Heart left ventricle (tissue), 16 donors: ENCODE measurements around the gene N4BP2L1. TPM values are rescaled to one million over a fixed set of nuclear protein-coding genes. Genes with fewer than 3 reads are reported as not detected.
A peak's percentile ranks its signal among the peaks of the same experiment; 100 is the strongest.

ENCODE experiments used
- ATAC-seq, 4 donors: fragments of 200-7000 bp; cut with Tn5 transposase; one replicate each; pipeline ENCODE4 v1.9.1; 2020 to 2022; ENCODE audit warnings: moderate library complexity in 4 of 4, mild to moderate bottlenecking in 3 of 4, moderate number of reproducible peaks in 1 of 4
- DNase-seq, 5 donors: peaks; one replicate each; pipeline ENCODE4 v3.0.0-alpha.2; 2020
- H3K27ac ChIP-seq, 12 donors: fragments of 200-600 bp; sonication (generic) in 4 of 12; one replicate each; pipeline versions ENCODE4 v1.5.0 to v1.8.0; 2016 to 2022; ENCODE audit warnings: mild to moderate bottlenecking in 2 of 12
- H3K27me3 ChIP-seq, 9 donors: fragments of 200-600 bp; sonication (generic) in 2 of 9; one replicate each; pipeline versions ENCODE4 v1.5.1 to v1.8.0; 2016 to 2022; ENCODE audit warnings: mild to moderate bottlenecking in 3 of 9
- H3K36me3 ChIP-seq, 9 donors: fragments of 200-600 bp; sonication (generic) in 2 of 9; one replicate each; pipeline versions ENCODE4 v1.5.0 to v1.8.0; 2018 to 2022; ENCODE audit warnings: mild to moderate bottlenecking in 2 of 9
- H3K4me1 ChIP-seq, 12 donors: fragments of 200-600 bp; sonication (generic) in 4 of 12; one replicate each; pipeline versions ENCODE4 v1.5.0 to v1.8.0; 2016 to 2022; ENCODE audit warnings: mild to moderate bottlenecking in 3 of 12
- H3K4me3 ChIP-seq, 12 donors: fragments of 200-600 bp; sonication (generic) in 4 of 12; one replicate each; pipeline versions ENCODE4 v1.5.0 to v1.8.0; 2017 to 2022; ENCODE audit warnings: mild to moderate bottlenecking in 9 of 12, moderate library complexity in 4 of 12
- H3K9me3 ChIP-seq, 12 donors: fragments of 200-600 bp; sonication (generic) in 4 of 12; one replicate each; pipeline versions ENCODE4 v1.5.0 to v1.8.0; 2016 to 2022; ENCODE audit warnings: mild to moderate bottlenecking in 1 of 12
- POLR2A ChIP-seq, 2 donors: fragments of 450-650 bp; IDR thresholded peaks; one replicate each; pipeline ENCODE4 v1.6.1; 2017; ENCODE audit warnings: antibody characterized with exemption in 2 of 2, mild to moderate bottlenecking in 2 of 2, moderate library complexity in 2 of 2
- WGBS, 4 donors: extraction: QIAGEN DNeasy Blood & Tissue Kit in 2 of 4; methylation state at CpG; one replicate each; pipeline versions ENCODE4 v1.1.5 to v1.1.7; 2013 to 2018; 5-methylcytosine and 5-hydroxymethylcytosine counted together
- intact Hi-C, 10 donors: fragments of 100-400 bp; cut with DNase I; formaldehyde crosslinking; loops; one replicate each; pipeline versions ENCODE4 v1.11.1 to v1.14.2; 2022
- polyA plus RNA-seq, 2 donors: library from polyadenylated mRNA; stranded (reverse); fragments of 200-250 nt; gene quantifications; one replicate each; pipeline ENCODE4 v1.2.3, GENCODE V29; 2013
- total RNA-seq, 9 donors: library from RNA; depleted of rRNA in 2 of 9; stranded (reverse); fragments of >200 nt in 2 of 9; fragmentation: NEBNext Ultra II Directional in 3 of 9; extraction: Animal tissue kit (Norgen Biotek cat#: 25700) in 3 of 9; gene quantifications; one replicate each; pipeline versions ENCODE4 v1.1.0 to v1.2.4, GENCODE V29; 2016 to 2023
- TF ChIP-seq, protein P1 (sequence below), 12 donors: fragments of 200-600 bp; sonication (generic) in 4 of 12; IDR thresholded peaks; one replicate each; pipeline versions ENCODE4 v1.5.0 to v1.8.0; 2018 to 2022; ENCODE audit warnings: antibody characterized with exemption in 12 of 12, mild to moderate bottlenecking in 5 of 12
- donor health status: ischemic (EF 13 %, LVEDD 7.1; RV severe dilation, severe dysfunction).
- donor health status: healthy with polysubstance abuse.
- donor health status: DM: no; HTN: yes; CAD: no.
- donor health status: DM: no; HTN: no; CAD: no.
- donor health status: ischemic (EF 25% LVEDD 6.9; RV normal size, moderate dysfunction).
- donor health status: ischemic (EF 25% LVEDD 5.7; RV mildly dilated, moderate dysfunction).
- donor health status: healthy.
- donor health status: DM: yes; HTN: yes; CAD: no.
- donor health status: ischemic (EF 35%, LVEDD 5.7; RV mildly dilated, moderate dysfunction).
- donor health status: nonischemic (EF 11% LVEDD 7.7; RV severe dilation, severe dysfunction).
- donor health status: DM: yes; HTN: yes; CAD: no.
- donor health status: PGD.
- donor health status: ischemic (EF 29% LVEDD 5.4; RV normal size, mild dysfunction).
- donor health status: nonischemic (EF 23%, LVEDD 6.1; RV moderate dilation, normal function).

The N4BP2L1 gene
- total and polyA plus RNA-seq, 11 donors = 2.1 to 14.8 (median 4.5) TPM

DNA sequence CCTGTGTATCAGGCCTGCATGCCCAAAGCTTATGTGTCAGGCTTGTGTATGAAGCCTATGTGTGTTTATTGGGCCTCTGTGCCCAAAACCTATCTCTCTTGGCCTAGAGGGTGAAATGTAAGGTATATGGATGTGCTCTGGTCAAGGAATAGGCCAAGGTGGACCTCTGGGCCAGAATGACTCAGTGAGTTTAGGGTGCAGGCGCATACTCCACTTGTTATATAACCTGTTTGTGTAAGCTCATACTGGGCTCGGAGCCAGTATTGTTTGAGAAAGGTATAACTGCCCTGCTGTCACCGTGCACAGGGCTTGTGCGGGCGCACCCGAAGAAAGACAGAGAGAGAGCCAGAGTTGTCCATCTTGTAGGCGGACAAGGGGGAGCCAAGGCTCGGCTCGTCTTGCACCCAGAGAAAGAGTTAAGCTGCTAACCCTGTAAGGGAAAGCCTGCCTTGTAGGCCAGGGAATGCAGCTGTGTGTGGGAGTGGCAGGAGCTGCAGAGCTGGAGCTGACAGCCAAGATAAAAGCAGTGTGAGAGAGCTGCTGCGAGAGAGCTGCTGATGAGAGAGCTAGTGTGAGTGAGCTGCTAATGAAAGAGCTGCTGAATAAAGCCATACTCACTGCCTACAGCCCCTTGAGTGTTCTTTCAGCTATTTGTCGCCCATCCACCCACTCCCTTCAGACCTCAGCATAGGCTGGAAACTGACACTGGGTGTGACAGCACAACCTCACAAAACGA is 43.4 kb upstream of the N4BP2L1 start:
- H3K4me1 ChIP-seq = peaks cover 0 to 22% (median 15%) of the 10 kb centered on the region in 12 donors
- peak overlapping the region in 9 of 12 donors; percentile 2 to 73 (median 46) for H3K27ac ChIP-seq
- H3K9me3 ChIP-seq = no peaks in the 10 kb centered on the region
- intact Hi-C loops = no loop called here
- WGBS, 4 donors = 41 to 62% (median 56%) methylated on average over 10 to 12 of the region's 12 CpGs
- H3K27me3 ChIP-seq = no peaks in the 10 kb centered on the region
- H3K4me3 ChIP-seq = no peak overlapping the region
- TF ChIP-seq POLR2A (IDR thresholded peaks at IDR 0.05) = no peak
- TF ChIP-seq, protein P1, sequence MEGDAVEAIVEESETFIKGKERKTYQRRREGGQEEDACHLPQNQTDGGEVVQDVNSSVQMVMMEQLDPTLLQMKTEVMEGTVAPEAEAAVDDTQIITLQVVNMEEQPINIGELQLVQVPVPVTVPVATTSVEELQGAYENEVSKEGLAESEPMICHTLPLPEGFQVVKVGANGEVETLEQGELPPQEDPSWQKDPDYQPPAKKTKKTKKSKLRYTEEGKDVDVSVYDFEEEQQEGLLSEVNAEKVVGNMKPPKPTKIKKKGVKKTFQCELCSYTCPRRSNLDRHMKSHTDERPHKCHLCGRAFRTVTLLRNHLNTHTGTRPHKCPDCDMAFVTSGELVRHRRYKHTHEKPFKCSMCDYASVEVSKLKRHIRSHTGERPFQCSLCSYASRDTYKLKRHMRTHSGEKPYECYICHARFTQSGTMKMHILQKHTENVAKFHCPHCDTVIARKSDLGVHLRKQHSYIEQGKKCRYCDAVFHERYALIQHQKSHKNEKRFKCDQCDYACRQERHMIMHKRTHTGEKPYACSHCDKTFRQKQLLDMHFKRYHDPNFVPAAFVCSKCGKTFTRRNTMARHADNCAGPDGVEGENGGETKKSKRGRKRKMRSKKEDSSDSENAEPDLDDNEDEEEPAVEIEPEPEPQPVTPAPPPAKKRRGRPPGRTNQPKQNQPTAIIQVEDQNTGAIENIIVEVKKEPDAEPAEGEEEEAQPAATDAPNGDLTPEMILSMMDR (IDR thresholded peaks at IDR 0.05) = no peak
- peak; percentile 64 to 87 (median 84) for ATAC-seq
- peak in 4 of 5 donors; percentile 59 to 70 (median 60) for DNase-seq
- peaks cover 0 to 6% (median 0%) of the 10 kb centered on the region in 9 donors for H3K36me3 ChIP-seq

DNA sequence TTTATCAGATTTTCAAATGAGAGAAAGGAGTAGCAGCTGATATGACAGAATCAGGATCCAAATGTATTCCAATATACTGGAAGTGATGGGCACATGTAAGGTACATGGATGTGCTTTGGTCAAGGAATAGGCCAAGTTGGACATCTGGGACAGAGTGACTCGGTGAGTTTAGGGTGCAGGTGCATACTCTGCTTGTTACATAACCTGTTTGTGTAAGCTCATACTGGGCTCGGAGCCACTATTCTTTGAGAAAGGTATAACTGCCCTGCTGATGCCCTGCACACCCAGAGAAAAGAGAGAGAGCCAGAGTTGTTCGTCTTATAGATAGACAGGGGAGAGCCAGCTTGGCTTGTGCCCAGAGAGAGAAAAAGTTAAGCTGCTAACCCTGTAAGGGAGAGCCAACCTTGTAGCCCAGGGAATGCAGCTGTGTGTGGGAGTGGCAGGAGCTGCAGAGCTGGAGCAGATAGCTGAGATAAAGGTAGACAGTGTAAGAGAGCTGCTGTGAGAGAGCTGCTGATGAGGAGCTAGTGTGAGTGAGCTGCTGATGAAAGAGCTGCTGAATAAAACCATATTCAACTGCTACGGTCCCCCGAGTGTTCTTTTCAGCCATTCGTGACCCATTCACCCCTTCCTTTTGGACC is 40.7 kb upstream of the N4BP2L1 start:
- H3K4me1 ChIP-seq = peaks cover 0 to 21% (median 15%) of the 10 kb centered on the region in 12 donors
- WGBS, 4 donors = 66 to 82% (median 73%) methylated on average over 6 of the region's 6 CpGs
- intact Hi-C loops = no loop called here

DNA sequence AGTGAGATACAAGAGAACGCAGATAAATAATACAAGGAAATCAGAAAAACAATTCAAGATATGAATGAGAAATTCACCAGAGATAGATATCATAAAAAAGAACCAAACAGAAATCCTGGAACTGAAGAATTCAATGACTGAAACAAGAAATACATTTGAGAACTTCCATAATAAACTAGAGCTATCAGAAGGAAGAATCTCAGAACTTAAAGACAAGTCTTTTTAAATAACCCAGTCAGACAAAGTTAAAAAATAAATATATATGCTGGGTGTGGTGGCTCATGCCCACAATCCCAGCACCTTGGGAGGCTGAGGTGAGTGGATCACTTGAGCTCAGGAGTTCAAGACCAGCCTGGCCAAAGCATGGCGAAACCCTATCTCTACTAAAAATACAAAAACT is 28.7 kb upstream of the N4BP2L1 start:
- no peaks in the 10 kb centered on the region for H3K27me3 ChIP-seq
- no peak overlapping the region for H3K27ac ChIP-seq
- peaks cover 0 to 23% (median 0%) of the 10 kb centered on the region in 12 donors for H3K4me1 ChIP-seq
- intact Hi-C loops = no loop called here
- peaks cover 0 to 52% (median 18%) of the 10 kb centered on the region in 12 donors for H3K9me3 ChIP-seq
- H3K4me3 ChIP-seq = no peak overlapping the region
- ATAC-seq = no peak
- DNase-seq = no peak
- WGBS, 4 donors = 96 to 99% (median 97%) methylated on average over 2 of the region's 2 CpGs
- TF ChIP-seq POLR2A (IDR thresholded peaks at IDR 0.05) = no peak
- TF ChIP-seq, protein P1 (IDR thresholded peaks at IDR 0.05) = no peak
- peaks cover 0 to 57% (median 0%) of the 10 kb centered on the region in 9 donors for H3K36me3 ChIP-seq

More for the DNA sequence above, 40.7 kb upstream of the N4BP2L1 start:
- no peaks in the 10 kb centered on the region for H3K27me3 ChIP-seq
- DNase-seq (no peak), ATAC-seq (peak in 1 of 4 donors; percentile 28)
- H3K9me3 ChIP-seq = peaks cover 0 to 2% (median 0%) of the 10 kb centered on the region in 12 donors
- peaks cover 0 to 18% (median 0%) of the 10 kb centered on the region in 9 donors for H3K36me3 ChIP-seq
- no peak for TF ChIP-seq POLR2A (IDR thresholded peaks at IDR 0.05)
- TF ChIP-seq, protein P1 (IDR thresholded peaks at IDR 0.05) = no peak
- H3K4me3 ChIP-seq = no peak overlapping the region
- H3K27ac ChIP-seq = no peak overlapping the region

DNA sequence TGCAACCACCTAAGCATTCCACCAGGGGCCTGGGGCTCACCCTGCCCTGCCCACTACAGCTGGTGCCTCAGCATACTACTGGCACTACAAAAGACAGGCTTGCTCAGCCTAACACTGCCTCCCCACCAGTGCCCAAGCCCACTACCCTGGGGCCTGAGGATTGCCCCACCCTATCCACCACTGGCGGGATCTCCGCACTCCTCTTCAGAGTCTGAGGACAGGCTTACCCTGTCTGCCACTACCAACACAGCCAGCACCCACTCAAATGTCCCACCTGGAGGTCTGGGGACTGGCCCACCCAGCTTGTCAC is 27.6 kb upstream of the N4BP2L1 start:
- intact Hi-C loops = no loop called here
- no peak for TF ChIP-seq POLR2A (IDR thresholded peaks at IDR 0.05)
- TF ChIP-seq, protein P1 (IDR thresholded peaks at IDR 0.05) = no peak
- Histone ChIP-seq H3K9me3 (peaks cover 0 to 49% (median 19%) of the 10 kb centered on the region in 12 donors), H3K36me3 (peaks cover 0 to 52% (median 0%) of the 10 kb centered on the region in 9 donors), H3K4me1 (peaks cover 0 to 23% (median 0%) of the 10 kb centered on the region in 12 donors), H3K27ac (no peak overlapping the region), H3K27me3 (no peaks in the 10 kb centered on the region), H3K4me3 (no peak overlapping the region)
- WGBS, 4 donors = 98 to 100% (median 99%) methylated on average over 2 of the region's 2 CpGs
- DNase-seq = no peak
- ATAC-seq = peak in 1 of 4 donors; percentile 14
